Mesenchymal stem cell (in vitro differentiated cells and primary cell): ENCODE measurements around the gene RAB11FIP5.

ENCODE experiments used
- DNase-seq: peaks from one replicate; pipeline ENCODE4 v3.0.0-alpha.2; 2013
- H2AFZ ChIP-seq: one replicate; pipeline ENCODE4 v1.6.1; 2013; ENCODE audit warnings: low read depth, mild to moderate bottlenecking, control low read depth, inconsistent platforms, low read length, moderate library complexity
- H2AK5ac ChIP-seq: 2 replicates; pipeline ENCODE4 v1.6.1; 2013; ENCODE audit warnings: low read length, moderate library complexity, mild to moderate bottlenecking, inconsistent platforms; ENCODE audit not compliant: severe bottlenecking
- H2BK120ac ChIP-seq: one replicate; pipeline ENCODE4 v1.6.1; 2013; ENCODE audit warnings: low read depth, mild to moderate bottlenecking, inconsistent platforms, low read length, moderate library complexity
- H2BK12ac ChIP-seq, 2 experiments: one replicate each; pipeline ENCODE4 v1.6.1; 2013; ENCODE audit warnings: inconsistent platforms in 2 of 2, low read length in 2 of 2, mild to moderate bottlenecking in 2 of 2, moderate library complexity in 2 of 2, control low read depth in 1 of 2
- H2BK15ac ChIP-seq: one replicate; pipeline ENCODE4 v1.6.1; 2013; ENCODE audit warnings: mild to moderate bottlenecking, low read depth, inconsistent platforms; ENCODE audit not compliant: poor library complexity, severe bottlenecking
- H2BK5ac ChIP-seq: 2 replicates; pipeline ENCODE4 v1.6.1; 2013; ENCODE audit warnings: low read depth, mild to moderate bottlenecking, low read length, control low read depth, inconsistent platforms; ENCODE audit not compliant: poor library complexity, severe bottlenecking
- H3K14ac ChIP-seq, 2 experiments: one replicate each; pipeline ENCODE4 v1.6.1; 2013; ENCODE audit warnings: inconsistent platforms in 2 of 2, low read length in 2 of 2, control low read depth in 1 of 2, mild to moderate bottlenecking in 1 of 2, moderate library complexity in 1 of 2
- H3K18ac ChIP-seq, 2 experiments: one replicate each; pipeline ENCODE4 v1.6.1; 2013; ENCODE audit warnings: inconsistent platforms in 2 of 2, low read length in 2 of 2, control low read depth in 1 of 2, low read depth in 1 of 2, mild to moderate bottlenecking in 1 of 2
- H3K23ac ChIP-seq, 2 experiments: one replicate each; pipeline ENCODE4 v1.6.1; 2013; ENCODE audit warnings: inconsistent platforms in 2 of 2, low read length in 2 of 2, mild to moderate bottlenecking in 2 of 2, moderate library complexity in 2 of 2, control low read depth in 1 of 2
- H3K27ac ChIP-seq: 2 replicates; pipeline ENCODE4 v1.5.1; 2013; ENCODE audit warnings: mild to moderate bottlenecking, moderate library complexity, low read length, control low read depth, inconsistent platforms; ENCODE audit not compliant: poor library complexity, severe bottlenecking
- H3K27me3 ChIP-seq, 2 experiments: 2 replicates each; pipeline versions ENCODE4 v1.6.1 to v1.7.0; 2013; ENCODE audit warnings: low read length in 2 of 2, mild to moderate bottlenecking in 2 of 2, moderate library complexity in 2 of 2, control low read depth in 1 of 2, inconsistent platforms in 1 of 2; ENCODE audit not compliant: control insufficient read depth in 1 of 2, insufficient read depth in 1 of 2
- H3K36me3 ChIP-seq, 2 experiments: 2 replicates each; pipeline versions ENCODE4 v1.6.1 to v1.7.0; 2013; ENCODE audit warnings: low read length in 2 of 2, control low read depth in 1 of 2, inconsistent platforms in 1 of 2, low read depth in 1 of 2, mild to moderate bottlenecking in 1 of 2; ENCODE audit not compliant: insufficient read depth in 2 of 2, control insufficient read depth in 1 of 2
- H3K4ac ChIP-seq, 2 experiments: one replicate each; pipeline ENCODE4 v1.6.1; 2013; ENCODE audit warnings: inconsistent platforms in 2 of 2, low read length in 2 of 2, mild to moderate bottlenecking in 2 of 2, moderate library complexity in 2 of 2, control low read depth in 1 of 2, low read depth in 1 of 2
- H3K4me1 ChIP-seq: 2 replicates; pipeline ENCODE4 v1.6.1; 2013; ENCODE audit warnings: low read depth, low read length, control low read depth; ENCODE audit not compliant: control insufficient read depth, insufficient read depth
- H3K4me2 ChIP-seq: 2 replicates; pipeline ENCODE4 v1.6.1; 2013; ENCODE audit warnings: low read length, mild to moderate bottlenecking, inconsistent platforms; ENCODE audit not compliant: poor library complexity, severe bottlenecking
- H3K4me3 ChIP-seq, 2 experiments: 2 replicates each; pipeline versions ENCODE4 v1.5.1 to v1.7.0; 2013; ENCODE audit warnings: low read length in 2 of 2, mild to moderate bottlenecking in 2 of 2, control low read depth in 1 of 2, low read depth in 1 of 2; ENCODE audit not compliant: insufficient read depth in 1 of 2
- H3K79me1 ChIP-seq: replicated peaks from 2 replicates; pipeline ENCODE4 v1.6.1; 2013; ENCODE audit warnings: mild to moderate bottlenecking, control low read depth, low read length, inconsistent platforms; ENCODE audit not compliant: poor library complexity, severe bottlenecking
- H3K9ac ChIP-seq: 2 replicates; pipeline ENCODE4 v1.7.0; 2013; ENCODE audit warnings: mild to moderate bottlenecking, low read length, moderate library complexity
- H3K9me3 ChIP-seq: 2 replicates; pipeline ENCODE4 v1.7.0; 2013; ENCODE audit warnings: mild to moderate bottlenecking, low read length; ENCODE audit not compliant: control insufficient read depth
- H4K8ac ChIP-seq: one replicate; pipeline ENCODE4 v1.6.1; 2013; ENCODE audit warnings: inconsistent platforms, mild to moderate bottlenecking, low read length, moderate library complexity
- H4K91ac ChIP-seq: one replicate; pipeline ENCODE4 v1.6.1; 2013; ENCODE audit warnings: mild to moderate bottlenecking, low read length, inconsistent platforms
- WGBS: methylation state at CpG from one replicate; pipeline ENCODE4 v1.1.7; 2013; ENCODE audit warnings: mixed read lengths; 5-methylcytosine and 5-hydroxymethylcytosine counted together

The RAB11FIP5 gene

GRCh38 chr2:73091696-73092095 is 21.1 kb downstream of the RAB11FIP5 start:
- Histone ChIP-seq H3K9ac (no peak overlapping the region), H2BK5ac (no peak overlapping the region), H2BK15ac (no peak overlapping the region), H3K18ac (peak overlapping the region in 1 of 2 experiments; percentile 83), H2AFZ (no peak overlapping the region), H3K14ac (peak overlapping the region in 1 of 2 experiments; percentile 53), H3K27ac (peak overlapping the region; percentile 89), H3K27me3 (no peaks in the 10 kb centered on the region), H3K36me3 (peaks cover 20 to 28% of the 10 kb centered on the region in 2 experiments), H3K79me1 (peaks cover 25% of the 10 kb centered on the region), H3K4me3 (no peak overlapping the region), H2AK5ac (peak overlapping the region; percentile 50), H2BK120ac (no peak overlapping the region), H3K4me2 (no peak overlapping the region), H3K4ac (no peak overlapping the region), H3K4me1 (peaks cover 74% of the 10 kb centered on the region), H2BK12ac (peak overlapping the region in 1 of 2 experiments; percentile 66), H3K23ac (no peak overlapping the region), H4K91ac (no peak overlapping the region), H3K9me3 (no peaks in the 10 kb centered on the region), H4K8ac (no peak overlapping the region)
- WGBS: 99% methylated on average over 10 of the region's 11 CpGs
- DNase-seq: no peak

GRCh38 chr2:73091164-73091563 is 21.6 kb downstream of the RAB11FIP5 start:
- Histone ChIP-seq H3K9ac (no peak overlapping the region), H4K8ac (no peak overlapping the region), H2AK5ac (no peak overlapping the region), H3K36me3 (peaks cover 25 to 34% of the 10 kb centered on the region in 2 experiments), H2BK12ac (no peak overlapping the region), H3K4me2 (no peak overlapping the region), H3K4me3 (no peak overlapping the region), H3K9me3 (no peaks in the 10 kb centered on the region), H3K27ac (peak overlapping the region; percentile 89), H2BK120ac (no peak overlapping the region), H3K79me1 (peaks cover 26% of the 10 kb centered on the region), H3K4me1 (peaks cover 77% of the 10 kb centered on the region), H3K18ac (peak overlapping the region in 1 of 2 experiments; percentile 35), H4K91ac (no peak overlapping the region), H3K14ac (no peak overlapping the region), H2BK15ac (no peak overlapping the region), H3K4ac (no peak overlapping the region), H3K27me3 (no peaks in the 10 kb centered on the region), H2AFZ (no peak overlapping the region), H3K23ac (no peak overlapping the region), H2BK5ac (no peak overlapping the region)
- 93% methylated on average over 5 of the region's 7 CpGs for WGBS
- peak; percentile 48 for DNase-seq

GRCh38 chr2:73089270-73090030 is 23.3 kb downstream of the RAB11FIP5 start:
- Histone ChIP-seq H3K9me3 (no peaks in the 10 kb centered on the region), H2BK12ac (peak overlapping the region; percentile 11 to 38), H2AFZ (no peak overlapping the region), H2AK5ac (peak overlapping the region; percentile 46), H3K4me1 (peaks cover 82% of the 10 kb centered on the region), H3K27ac (peak overlapping the region; percentile 89), H2BK5ac (peak overlapping the region; percentile 83), H2BK15ac (no peak overlapping the region), H3K9ac (peak overlapping the region; percentile 74), H3K4me3 (peak overlapping the region in 1 of 2 experiments; percentile 14), H4K91ac (peak overlapping the region; percentile 62), H3K14ac (no peak overlapping the region), H3K79me1 (peaks cover 15% of the 10 kb centered on the region), H3K23ac (no peak overlapping the region), H3K4me2 (peak overlapping the region; percentile 30), H4K8ac (peak overlapping the region; percentile 5), H3K4ac (peak overlapping the region; percentile 27 to 34), H2BK120ac (no peak overlapping the region), H3K18ac (peak overlapping the region; percentile 55 to 65), H3K27me3 (no peaks in the 10 kb centered on the region), H3K36me3 (peaks cover 36 to 38% of the 10 kb centered on the region in 2 experiments)
- 59% methylated on average over 11 of the region's 11 CpGs for WGBS
- peak; percentile 98 for DNase-seq

- DNase-seq: no peak
- H2AK5ac ChIP-seq: peak overlapping the region; percentile 46
- no peak overlapping the region for H2AFZ ChIP-seq
- H3K23ac ChIP-seq: no peak overlapping the region
- no peak overlapping the region for H3K14ac ChIP-seq
- WGBS: 95% methylated on average over 14 of the region's 14 CpGs
- H3K27ac ChIP-seq: peak overlapping the region; percentile 89
- peak overlapping the region in 1 of 2 experiments; percentile 11 for H2BK12ac ChIP-seq
- H3K4me2 ChIP-seq: no peak overlapping the region
- H2BK5ac ChIP-seq: no peak overlapping the region
- peak overlapping the region; percentile 33 for H4K8ac ChIP-seq
- H3K27me3 ChIP-seq: no peaks in the 10 kb centered on the region
- peak overlapping the region in 1 of 2 experiments; percentile 14 for H3K4me3 ChIP-seq
- no peak overlapping the region for H3K4ac ChIP-seq
- H3K36me3 ChIP-seq: peaks cover 41 to 44% of the 10 kb centered on the region in 2 experiments
- H3K18ac ChIP-seq: peak overlapping the region; percentile 2 to 9
- H2BK15ac ChIP-seq: peak overlapping the region; percentile 39
- H3K4me1 ChIP-seq: peaks cover 87% of the 10 kb centered on the region
- H3K9me3 ChIP-seq: no peaks in the 10 kb centered on the region
- no peak overlapping the region for H2BK120ac ChIP-seq
- peak overlapping the region; percentile 74 for H3K9ac ChIP-seq
- H3K79me1 ChIP-seq: peaks cover 15% of the 10 kb centered on the region
- H4K91ac ChIP-seq: peak overlapping the region; percentile 62
Observed at GRCh38 chr2:73088703-73089102, 24.0 kb downstream of the RAB11FIP5 start.
